GM19099 (cell line): ENCODE results near the gene DYRK1A.

Source experiments
- POLR2A ChIP-seq: IDR thresholded peaks from 3 replicates; pipeline ENCODE4 v1.6.1; 2011; ENCODE audit warnings: low read depth; ENCODE audit not compliant: insufficient read length; ENCODE audit errors: extremely low read depth

The DYRK1A gene

GRCh38 chr21:37548521-37548981 lies 182.0 kb downstream of the DYRK1A start:
- TF ChIP-seq POLR2A, result no peak

- TF ChIP-seq POLR2A, result no peak
These were observed 183.6 kb downstream of the DYRK1A start for GRCh38 chr21:37550157-37550556.

- TF ChIP-seq POLR2A, result no peak
These were observed 184.2 kb downstream of the DYRK1A start for GRCh38 chr21:37550618-37551330.

- TF ChIP-seq POLR2A, result no peak
These were observed 184.9 kb downstream of the DYRK1A start for GRCh38 chr21:37551331-37551992.

- TF ChIP-seq POLR2A, result no peak
These were observed 185.4 kb downstream of the DYRK1A start for GRCh38 chr21:37551993-37552355.

GRCh38 chr21:37552496-37553029 lies 186.0 kb downstream of the DYRK1A start:
- TF ChIP-seq POLR2A, result no peak

GRCh38 chr21:37553078-37553481 lies 186.5 kb downstream of the DYRK1A start:
- no peak for TF ChIP-seq POLR2A

GRCh38 chr21:37554661-37555379 lies 188.2 kb downstream of the DYRK1A start:
- TF ChIP-seq POLR2A, result no peak

GRCh38 chr21:37555672-37556261 lies 189.2 kb downstream of the DYRK1A start:
- TF ChIP-seq POLR2A, result no peak

- no peak for TF ChIP-seq POLR2A
These were observed 190.8 kb downstream of the DYRK1A start for GRCh38 chr21:37557261-37557950.

- TF ChIP-seq POLR2A, result no peak
These were observed 192.2 kb downstream of the DYRK1A start for GRCh38 chr21:37558676-37559211.

GRCh38 chr21:37560385-37560784 lies 193.8 kb downstream of the DYRK1A start:
- no peak for TF ChIP-seq POLR2A

GRCh38 chr21:37561506-37561905 lies 194.9 kb downstream of the DYRK1A start:
- no peak for TF ChIP-seq POLR2A

GRCh38 chr21:37561941-37562919 lies 195.7 kb downstream of the DYRK1A start:
- TF ChIP-seq POLR2A, result no peak
